LNCaP clone FGC (cell line): ENCODE data around the gene NTHL1.

Experiments used
- DNase-seq: peaks from one replicate; pipeline ENCODE4 v3.0.0-alpha.2; 2011; ENCODE audit warnings: low read depth
- H3K4me3 ChIP-seq: 2 replicates; pipeline ENCODE4 v1.5.1; 2011; ENCODE audit warnings: mild to moderate bottlenecking, low read depth, low read length, control low read depth
- CTCF ChIP-seq: IDR thresholded peaks from 2 replicates; pipeline ENCODE4 v1.5.1; 2012; ENCODE audit warnings: mild to moderate bottlenecking; ENCODE audit not compliant: control insufficient read depth, insufficient read depth; ENCODE audit errors: extremely low read depth

NTHL1 gene

GRCh38 chr16:1990351-1991134, 57.1 kb downstream of the NTHL1 start:
- no peak for TF ChIP-seq CTCF
- H3K4me3 ChIP-seq: no peak overlapping the region
- no peak for DNase-seq

GRCh38 chr16:1990101-1990350, 57.6 kb downstream of the NTHL1 start:
- no peak overlapping the region for H3K4me3 ChIP-seq
- TF ChIP-seq CTCF: no peak
- no peak for DNase-seq
